Thyroid gland (tissue), 4 donors: ENCODE results near the gene EFL1. TPM values are rescaled to one million over a fixed set of nuclear protein-coding genes. Genes with fewer than 3 reads are reported as not detected.

Experiments used
- DNase-seq, 2 donors: peaks; one replicate each; pipeline ENCODE4 v3.0.0-alpha.2; 2019
- H3K27ac ChIP-seq, 3 donors: fragments of 200-600 bp; sonication (generic); 1 replicate in 2 of 3; 2 replicates in 1 of 3; pipeline ENCODE4 v1.5.1; 2016 to 2019; ENCODE audit warnings: mild to moderate bottlenecking in 1 of 3, moderate library complexity in 1 of 3
- H3K27me3 ChIP-seq: fragments of 200-600 bp; sonication (generic); one replicate; pipeline ENCODE4 v1.5.1; 2019
- H3K36me3 ChIP-seq, 2 donors: fragments of 200-600 bp; sonication (generic); one replicate each; pipeline ENCODE4 v1.5.1; 2016 to 2019
- H3K4me1 ChIP-seq, 2 donors: fragments of 200-600 bp; sonication (generic); one replicate each; pipeline ENCODE4 v1.5.1; 2017 to 2019
- H3K4me3 ChIP-seq, 3 donors: fragments of 200-600 bp; sonication (generic); replicated peaks in 1 of 3; 1 replicate in 2 of 3; 2 replicates in 1 of 3; pipeline ENCODE4 v1.5.1; 2016; ENCODE audit warnings: mild to moderate bottlenecking in 1 of 3
- H3K9me3 ChIP-seq: fragments of 200-600 bp; sonication (generic); one replicate; pipeline ENCODE4 v1.5.1; 2017
- POLR2A ChIP-seq, 2 donors: fragments of 450-650 bp; IDR thresholded peaks; one replicate each; pipeline ENCODE4 v1.6.1; 2017; ENCODE audit warnings: antibody characterized with exemption in 2 of 2, mild to moderate bottlenecking in 2 of 2, moderate library complexity in 1 of 2
- WGBS, 2 donors: methylation state at CpG; one replicate each; pipeline ENCODE4 v1.1.5; 2017; 5-methylcytosine and 5-hydroxymethylcytosine counted together
- intact Hi-C: fragments of 100-400 bp; cut with DNase I; formaldehyde crosslinking; loops from one replicate; pipeline ENCODE4 v1.15.1; 2023
- total RNA-seq, 4 donors: library from RNA; depleted of rRNA; stranded (reverse); fragments of >200 nt; gene quantifications; one replicate each; pipeline ENCODE4 v1.2.3, GENCODE V29; 2016
- TF ChIP-seq, protein P1 (sequence below), 6 experiments: fragments of 200-600 bp in 3 of 6; fragments of 450-650 bp in 3 of 6; sonication (generic) in 3 of 6; IDR thresholded peaks; one replicate each; pipeline ENCODE4 v1.5.1; 2016 to 2019; ENCODE audit warnings: antibody characterized with exemption in 6 of 6, mild to moderate bottlenecking in 2 of 6, inconsistent platforms in 1 of 6, moderate library complexity in 1 of 6

Gene EFL1
- total RNA-seq, 4 donors from 2014 or later = 10.3 to 29.8 (median 17.5) TPM

DNA sequence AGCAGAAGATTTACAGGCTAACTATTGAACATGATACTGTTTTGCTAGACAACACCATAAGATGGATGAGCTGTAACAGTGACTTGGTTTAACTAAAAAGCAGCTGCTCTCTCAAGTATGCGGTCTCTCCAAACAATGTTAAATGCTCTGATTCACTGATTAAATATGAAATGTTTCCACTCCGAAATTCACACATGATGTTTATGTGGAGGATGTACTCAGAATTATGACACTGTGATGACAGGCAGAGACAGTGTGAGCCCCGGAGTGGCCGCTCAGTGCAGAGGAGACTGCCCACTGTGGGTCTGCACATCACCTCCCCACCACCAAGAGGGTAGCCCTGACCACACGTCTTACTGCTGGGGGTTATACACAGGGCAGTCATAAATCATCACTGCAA is 132.8 kb downstream of the EFL1 start:
- Histone ChIP-seq H3K9me3 (no peaks in the 10 kb centered on the region), H3K27ac (no peak overlapping the region), H3K36me3 (no peaks in the 10 kb centered on the region), H3K4me3 (no peak overlapping the region), H3K4me1 (no peaks in the 10 kb centered on the region), H3K27me3 (no peaks in the 10 kb centered on the region)
- WGBS, 2 donors = 74 to 80% methylated on average over 5 of the region's 5 CpGs
- no peak for DNase-seq
- TF ChIP-seq, protein P1, sequence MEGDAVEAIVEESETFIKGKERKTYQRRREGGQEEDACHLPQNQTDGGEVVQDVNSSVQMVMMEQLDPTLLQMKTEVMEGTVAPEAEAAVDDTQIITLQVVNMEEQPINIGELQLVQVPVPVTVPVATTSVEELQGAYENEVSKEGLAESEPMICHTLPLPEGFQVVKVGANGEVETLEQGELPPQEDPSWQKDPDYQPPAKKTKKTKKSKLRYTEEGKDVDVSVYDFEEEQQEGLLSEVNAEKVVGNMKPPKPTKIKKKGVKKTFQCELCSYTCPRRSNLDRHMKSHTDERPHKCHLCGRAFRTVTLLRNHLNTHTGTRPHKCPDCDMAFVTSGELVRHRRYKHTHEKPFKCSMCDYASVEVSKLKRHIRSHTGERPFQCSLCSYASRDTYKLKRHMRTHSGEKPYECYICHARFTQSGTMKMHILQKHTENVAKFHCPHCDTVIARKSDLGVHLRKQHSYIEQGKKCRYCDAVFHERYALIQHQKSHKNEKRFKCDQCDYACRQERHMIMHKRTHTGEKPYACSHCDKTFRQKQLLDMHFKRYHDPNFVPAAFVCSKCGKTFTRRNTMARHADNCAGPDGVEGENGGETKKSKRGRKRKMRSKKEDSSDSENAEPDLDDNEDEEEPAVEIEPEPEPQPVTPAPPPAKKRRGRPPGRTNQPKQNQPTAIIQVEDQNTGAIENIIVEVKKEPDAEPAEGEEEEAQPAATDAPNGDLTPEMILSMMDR (IDR thresholded peaks at IDR 0.05) = no peak
- TF ChIP-seq POLR2A (IDR thresholded peaks at IDR 0.05) = no peak
- intact Hi-C loops = no loop called here

DNA sequence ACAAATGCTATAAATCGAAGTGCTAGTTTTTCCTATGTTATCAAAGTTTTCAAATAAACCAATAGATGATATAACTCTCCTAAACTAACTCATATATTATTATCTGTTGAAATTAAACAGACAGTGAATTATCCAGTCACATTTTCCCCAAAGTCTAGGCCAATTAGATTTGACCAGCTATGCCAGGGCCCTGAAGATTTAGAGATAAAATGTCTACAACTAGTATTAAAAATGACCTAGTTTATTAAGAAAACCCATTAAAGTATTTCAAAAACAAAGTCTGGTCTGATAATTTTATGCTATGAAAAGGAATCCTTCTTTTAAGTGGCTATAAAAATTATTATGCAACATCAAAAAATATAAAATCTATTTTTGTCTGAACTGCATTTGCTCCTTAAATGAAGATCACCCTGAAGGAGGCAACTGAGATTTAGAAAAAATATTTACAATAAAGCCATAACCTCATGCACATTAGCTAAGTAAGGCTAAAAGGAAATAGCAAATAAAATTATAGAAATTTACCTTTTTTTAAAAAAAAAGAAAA is 133.3 kb downstream of the EFL1 start:
- WGBS, 2 donors = 84 to 95% methylated on average over 1 of the region's 1 CpG

DNA sequence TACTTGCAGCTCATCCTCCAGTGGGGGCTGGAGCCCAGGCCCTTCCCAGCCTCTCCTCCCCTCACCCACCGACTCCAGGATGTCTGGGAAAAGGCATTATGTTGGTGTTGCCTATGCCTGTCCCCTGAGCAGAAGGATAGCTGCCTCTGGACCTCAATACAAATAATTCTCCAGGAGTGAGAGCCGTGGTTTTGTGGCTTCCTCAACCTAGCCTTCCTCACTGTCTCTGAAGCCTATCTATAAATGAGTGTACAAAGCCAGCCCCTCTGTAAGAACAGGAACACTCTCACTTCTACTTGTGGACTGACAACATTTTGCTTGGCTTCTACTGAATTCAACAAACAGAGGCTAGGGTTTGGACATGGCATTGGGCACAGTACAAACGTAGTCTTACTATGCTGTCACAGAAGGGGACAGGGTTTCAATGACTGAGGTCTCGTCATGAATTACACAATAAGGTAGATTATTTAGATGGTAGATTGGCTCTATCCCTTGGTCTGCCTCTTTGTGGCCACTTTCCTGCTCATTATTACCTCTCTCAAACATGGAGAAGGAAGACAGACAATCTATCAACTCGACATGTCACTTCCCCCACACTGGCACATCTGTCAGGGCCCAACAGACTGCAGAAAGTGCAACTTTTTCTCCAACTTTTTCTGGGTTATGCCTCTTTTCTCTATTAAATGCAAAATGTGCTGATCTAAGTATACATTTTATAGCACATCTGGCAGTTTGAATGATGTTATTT is 134.0 kb downstream of the EFL1 start:
- TF ChIP-seq POLR2A (IDR thresholded peaks at IDR 0.05) = no peak
- TF ChIP-seq, protein P1 (IDR thresholded peaks at IDR 0.05) = no peak
- DNase-seq = no peak
- no peaks in the 10 kb centered on the region for H3K9me3 ChIP-seq
- no peaks in the 10 kb centered on the region for H3K36me3 ChIP-seq
- intact Hi-C loops = no loop called here
- H3K4me3 ChIP-seq = no peak overlapping the region
- 83 to 86% methylated on average over 5 of the region's 5 CpGs for WGBS, 2 donors
- no peaks in the 10 kb centered on the region for H3K27me3 ChIP-seq
- H3K4me1 ChIP-seq = no peaks in the 10 kb centered on the region
- H3K27ac ChIP-seq = no peak overlapping the region

More for the DNA sequence above, 133.3 kb downstream of the EFL1 start:
- Histone ChIP-seq H3K9me3 (no peaks in the 10 kb centered on the region), H3K27ac (no peak overlapping the region), H3K36me3 (no peaks in the 10 kb centered on the region), H3K27me3 (no peaks in the 10 kb centered on the region), H3K4me3 (no peak overlapping the region), H3K4me1 (no peaks in the 10 kb centered on the region)
- TF ChIP-seq, protein P1 (IDR thresholded peaks at IDR 0.05) = no peak
- TF ChIP-seq POLR2A (IDR thresholded peaks at IDR 0.05) = no peak
- intact Hi-C loops = no loop called here
- no peak for DNase-seq

DNA sequence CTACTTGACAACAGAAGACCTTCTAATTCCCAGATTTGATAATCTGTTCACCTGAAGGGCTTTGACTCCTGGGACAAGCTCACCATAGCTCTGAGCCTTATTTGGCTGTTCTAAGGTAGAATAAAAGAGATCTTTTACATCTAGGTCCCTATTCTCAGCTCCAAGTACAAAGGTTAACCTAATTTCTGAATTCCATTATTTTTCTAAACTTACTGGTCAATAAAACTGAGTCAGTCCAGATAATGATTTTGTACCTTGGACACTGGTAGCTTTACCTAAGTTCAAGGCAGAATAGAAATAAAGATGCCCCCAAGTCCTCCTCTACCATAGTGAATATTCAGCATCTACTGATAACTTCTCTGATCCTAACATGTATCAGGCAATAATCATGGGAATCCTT is 135.0 kb downstream of the EFL1 start:
- TF ChIP-seq POLR2A (IDR thresholded peaks at IDR 0.05) = no peak
- TF ChIP-seq, protein P1 (IDR thresholded peaks at IDR 0.05) = no peak
- H3K4me1 ChIP-seq = no peaks in the 10 kb centered on the region
- no peaks in the 10 kb centered on the region for H3K27me3 ChIP-seq
- intact Hi-C loops = no loop called here
- DNase-seq = no peak
- no peaks in the 10 kb centered on the region for H3K9me3 ChIP-seq
- no peak overlapping the region for H3K4me3 ChIP-seq
- no peaks in the 10 kb centered on the region for H3K36me3 ChIP-seq
- H3K27ac ChIP-seq = no peak overlapping the region

DNA sequence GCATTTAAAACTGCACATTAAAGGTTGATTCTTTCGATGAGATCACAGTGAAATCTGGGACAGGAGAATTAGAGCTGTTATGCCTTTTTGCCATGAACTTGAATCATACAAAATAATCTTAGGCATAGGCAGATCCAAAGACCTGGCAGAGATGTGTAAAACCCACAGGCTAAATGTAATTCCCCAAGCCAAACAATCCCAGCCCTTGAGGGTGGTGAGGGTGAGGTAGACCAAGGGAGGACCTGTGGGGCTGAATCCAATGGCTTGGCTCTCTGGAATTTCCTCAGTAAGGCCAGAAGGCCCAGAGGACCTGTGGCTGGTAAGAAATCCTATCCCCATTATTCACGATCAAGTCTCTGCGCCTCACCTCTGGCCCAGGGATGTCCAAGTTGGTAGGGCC is 136.2 kb downstream of the EFL1 start:
- no peak overlapping the region for H3K27ac ChIP-seq
- no peak for TF ChIP-seq POLR2A (IDR thresholded peaks at IDR 0.05)
- TF ChIP-seq, protein P1 (IDR thresholded peaks at IDR 0.05) = no peak
- WGBS, 2 donors = 96 to 98% methylated on average over 3 of the region's 3 CpGs
- intact Hi-C loops = no loop called here
- no peaks in the 10 kb centered on the region for H3K27me3 ChIP-seq
- no peaks in the 10 kb centered on the region for H3K36me3 ChIP-seq
- H3K4me3 ChIP-seq = no peak overlapping the region
- H3K4me1 ChIP-seq = no peaks in the 10 kb centered on the region
- no peaks in the 10 kb centered on the region for H3K9me3 ChIP-seq
- no peak for DNase-seq
